Astrocyte (in vitro differentiated cells and primary cell): ENCODE results near the gene NCBP3. TPM values are rescaled to one million over a fixed set of nuclear protein-coding genes. Genes with fewer than 3 reads are reported as not detected.

Experiments
- DNase-seq: peaks from one replicate; pipeline ENCODE4 v3.0.0-alpha.2; 2010; ENCODE audit warnings: low read depth
- FAIRE-seq: peaks from 2 replicates; lab custom pipeline; 2011; peaks lifted over from hg19 to GRCh38; lab: Jason Lieb, UNC
- H2AFZ ChIP-seq: 2 replicates; pipeline ENCODE4 v1.6.0; 2012; ENCODE audit warnings: low read depth, low read length, inconsistent platforms
- H3K27ac ChIP-seq: 2 replicates; pipeline ENCODE4 v1.5.1; 2011; ENCODE audit warnings: low read depth, low read length, inconsistent platforms
- H3K27me3 ChIP-seq: 2 replicates; pipeline ENCODE4 v1.6.0; 2011; ENCODE audit warnings: low read length, inconsistent platforms; ENCODE audit not compliant: insufficient read depth
- H3K36me3 ChIP-seq: 2 replicates; pipeline ENCODE4 v1.5.1; 2011; ENCODE audit warnings: low read length, inconsistent platforms; ENCODE audit not compliant: insufficient read depth
- H3K4me1 ChIP-seq: 2 replicates; pipeline ENCODE4 v1.5.1; 2011; ENCODE audit warnings: low read length, inconsistent platforms; ENCODE audit not compliant: insufficient read depth
- H3K4me2 ChIP-seq: 2 replicates; pipeline ENCODE4 v1.6.0; 2012; ENCODE audit warnings: low read length, inconsistent platforms
- H3K4me3 ChIP-seq: 2 replicates; pipeline ENCODE4 v1.5.1; 2011; ENCODE audit warnings: low read depth, mild to moderate bottlenecking, low read length, inconsistent platforms; ENCODE audit not compliant: insufficient read depth
- H3K79me2 ChIP-seq: 2 replicates; pipeline ENCODE4 v1.6.0; 2012; ENCODE audit warnings: mild to moderate bottlenecking, low read length, inconsistent platforms; ENCODE audit not compliant: insufficient read depth
- H3K9ac ChIP-seq: 2 replicates; pipeline ENCODE4 v1.6.0; 2012; ENCODE audit warnings: mild to moderate bottlenecking, low read length, inconsistent platforms
- H3K9me3 ChIP-seq: 2 replicates; pipeline ENCODE4 v1.5.1; 2012; ENCODE audit warnings: low read depth, mild to moderate bottlenecking, low read length, inconsistent platforms; ENCODE audit not compliant: insufficient read depth
- H4K20me1 ChIP-seq: 2 replicates; pipeline ENCODE4 v1.6.0; 2012; ENCODE audit warnings: low read length, inconsistent platforms; ENCODE audit not compliant: insufficient read depth
- H3K27ac Mint-ChIP-seq: one replicate; pipeline ENCODE4 v1.8.0; 2021; ENCODE audit warnings: mild to moderate bottlenecking, mixed read lengths; ENCODE audit not compliant: unreplicated experiment
- H3K27me3 Mint-ChIP-seq: one replicate; pipeline ENCODE4 v1.8.0; 2021; ENCODE audit warnings: low read depth, mixed read lengths; ENCODE audit not compliant: unreplicated experiment
- H3K36me3 Mint-ChIP-seq: one replicate; pipeline ENCODE4 v1.8.0; 2021; ENCODE audit warnings: low read depth, mixed read lengths; ENCODE audit not compliant: unreplicated experiment
- H3K4me1 Mint-ChIP-seq: one replicate; pipeline ENCODE4 v1.8.0; 2021; ENCODE audit warnings: low read depth, mixed read lengths; ENCODE audit not compliant: unreplicated experiment
- H3K4me3 Mint-ChIP-seq: one replicate; pipeline ENCODE4 v1.8.0; 2021; ENCODE audit warnings: mild to moderate bottlenecking, moderate library complexity, mixed read lengths; ENCODE audit not compliant: unreplicated experiment
- H3K9me3 Mint-ChIP-seq: one replicate; pipeline ENCODE4 v1.8.0; 2021; ENCODE audit warnings: mild to moderate bottlenecking, mixed read lengths; ENCODE audit not compliant: unreplicated experiment
- EZH2 ChIP-seq: IDR thresholded peaks from 2 replicates; pipeline ENCODE4 v1.6.1; 2012; ENCODE audit warnings: mild to moderate bottlenecking, low read length, inconsistent platforms; ENCODE audit not compliant: insufficient read depth
- total RNA-seq: library from RNA; stranded (reverse); gene quantifications from 2 replicates; pipeline ENCODE4 v1.2.1, GENCODE V29; 2021
- TF ChIP-seq, protein P1 (sequence below): IDR thresholded peaks from 2 replicates; pipeline ENCODE4 v1.5.1; 2011; ENCODE audit warnings: low read depth, mild to moderate bottlenecking, inconsistent platforms, low read length, moderate library complexity; ENCODE audit not compliant: insufficient read depth

The NCBP3 gene
- total RNA-seq, 1 donor from 2014 or later, result 46.7 TPM

DNA sequence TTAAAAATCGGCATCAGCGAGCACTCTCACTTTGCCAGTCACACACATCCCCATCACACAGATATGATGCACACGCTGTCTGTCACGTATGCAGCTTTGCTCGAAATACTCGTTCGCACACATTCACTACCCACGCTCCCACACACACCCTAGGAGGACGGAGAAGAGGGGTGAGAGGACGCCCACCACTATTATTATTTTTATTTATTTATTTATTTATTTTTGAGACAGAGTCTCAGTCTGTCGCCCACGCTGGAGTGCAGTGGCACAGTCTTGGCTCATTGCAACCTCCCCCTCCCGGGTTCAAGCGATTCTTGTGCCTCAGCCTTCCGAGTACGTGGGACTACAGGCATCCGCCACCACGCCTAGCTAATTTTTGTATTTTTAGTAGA lies 92.0 kb downstream of the NCBP3 start:
- Mint-ChIP-seq H3K27me3 (peaks cover 22% of the 10 kb centered on the region), H3K9me3 (peaks cover under 1% of the 10 kb centered on the region), H3K27ac (no peak overlapping the region), H3K36me3 (peaks cover under 1% of the 10 kb centered on the region), H3K4me3 (no peak overlapping the region), H3K4me1 (no peaks in the 10 kb centered on the region)
- no peak overlapping the region for H3K4me3 ChIP-seq
- H4K20me1 ChIP-seq, result no peaks in the 10 kb centered on the region
- TF ChIP-seq, protein P1, sequence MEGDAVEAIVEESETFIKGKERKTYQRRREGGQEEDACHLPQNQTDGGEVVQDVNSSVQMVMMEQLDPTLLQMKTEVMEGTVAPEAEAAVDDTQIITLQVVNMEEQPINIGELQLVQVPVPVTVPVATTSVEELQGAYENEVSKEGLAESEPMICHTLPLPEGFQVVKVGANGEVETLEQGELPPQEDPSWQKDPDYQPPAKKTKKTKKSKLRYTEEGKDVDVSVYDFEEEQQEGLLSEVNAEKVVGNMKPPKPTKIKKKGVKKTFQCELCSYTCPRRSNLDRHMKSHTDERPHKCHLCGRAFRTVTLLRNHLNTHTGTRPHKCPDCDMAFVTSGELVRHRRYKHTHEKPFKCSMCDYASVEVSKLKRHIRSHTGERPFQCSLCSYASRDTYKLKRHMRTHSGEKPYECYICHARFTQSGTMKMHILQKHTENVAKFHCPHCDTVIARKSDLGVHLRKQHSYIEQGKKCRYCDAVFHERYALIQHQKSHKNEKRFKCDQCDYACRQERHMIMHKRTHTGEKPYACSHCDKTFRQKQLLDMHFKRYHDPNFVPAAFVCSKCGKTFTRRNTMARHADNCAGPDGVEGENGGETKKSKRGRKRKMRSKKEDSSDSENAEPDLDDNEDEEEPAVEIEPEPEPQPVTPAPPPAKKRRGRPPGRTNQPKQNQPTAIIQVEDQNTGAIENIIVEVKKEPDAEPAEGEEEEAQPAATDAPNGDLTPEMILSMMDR, result no peak
- no peak for TF ChIP-seq EZH2
- no peaks in the 10 kb centered on the region for H3K36me3 ChIP-seq
- no peak overlapping the region for H3K4me2 ChIP-seq
- no peak overlapping the region for H3K9ac ChIP-seq
- no peak overlapping the region for H2AFZ ChIP-seq
- no peaks in the 10 kb centered on the region for H3K79me2 ChIP-seq
- no peaks in the 10 kb centered on the region for H3K27me3 ChIP-seq
- no peaks in the 10 kb centered on the region for H3K9me3 ChIP-seq
- no peak overlapping the region for H3K27ac ChIP-seq
- FAIRE-seq, result no peak
- no peaks in the 10 kb centered on the region for H3K4me1 ChIP-seq
- no peak for DNase-seq

DNA sequence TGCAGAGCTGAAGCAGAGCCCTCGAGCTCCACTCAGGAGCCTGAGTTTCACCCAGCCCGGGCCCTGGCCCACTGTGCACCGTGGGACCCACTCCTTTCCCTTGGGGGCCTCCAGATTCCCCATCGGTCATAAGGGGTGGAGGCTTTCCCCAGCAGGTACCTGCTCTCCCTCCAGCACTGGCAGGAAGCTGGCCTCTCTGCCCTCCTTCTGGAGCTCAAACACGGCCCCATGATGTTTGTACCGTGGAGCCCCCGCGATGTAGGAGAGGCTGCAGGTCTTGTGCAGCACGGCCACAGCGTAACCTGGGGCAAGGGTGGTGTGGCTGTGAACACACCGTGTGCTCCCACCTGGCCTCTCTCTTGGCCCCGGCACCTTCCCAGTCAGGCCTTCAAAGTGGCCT lies 92.4 kb downstream of the NCBP3 start:
- no peak for DNase-seq
- no peak overlapping the region for H3K4me3 ChIP-seq
- H3K9me3 ChIP-seq, result no peaks in the 10 kb centered on the region
- H3K4me2 ChIP-seq, result no peak overlapping the region
- H3K4me1 ChIP-seq, result no peaks in the 10 kb centered on the region
- H3K4me3 Mint-ChIP-seq, result no peak overlapping the region
- no peaks in the 10 kb centered on the region for H3K36me3 ChIP-seq
- H4K20me1 ChIP-seq, result no peaks in the 10 kb centered on the region
- no peaks in the 10 kb centered on the region for H3K9me3 Mint-ChIP-seq
- H3K79me2 ChIP-seq, result no peaks in the 10 kb centered on the region
- no peak overlapping the region for H3K27ac Mint-ChIP-seq
- no peak overlapping the region for H3K9ac ChIP-seq
- TF ChIP-seq, protein P1, result no peak
- TF ChIP-seq EZH2, result no peak
- no peaks in the 10 kb centered on the region for H3K36me3 Mint-ChIP-seq
- no peak overlapping the region for H3K27ac ChIP-seq
- H3K4me1 Mint-ChIP-seq, result no peaks in the 10 kb centered on the region
- FAIRE-seq, result no peak
- no peaks in the 10 kb centered on the region for H3K27me3 ChIP-seq
- H3K27me3 Mint-ChIP-seq, result peaks cover 22% of the 10 kb centered on the region
- no peak overlapping the region for H2AFZ ChIP-seq

Other genes with a start within 250 kb of the NCBP3 start
- gene TRPV1, start 236.8 kb downstream of the NCBP3 start, total RNA-seq, result 4.3 and 5.2 TPM in 2 replicates
- 6.8 and 7.8 TPM in 2 replicates for gene SHPK, start 210.0 kb downstream of the NCBP3 start, total RNA-seq
- gene CTNS, start 209.5 kb downstream of the NCBP3 start, total RNA-seq, result 5.8 and 6.5 TPM in 2 replicates
- 193 and 194 TPM in 2 replicates for gene TAX1BP3, start 177.7 kb downstream of the NCBP3 start, total RNA-seq
- gene EMC6, start 177.4 kb downstream of the NCBP3 start, total RNA-seq, result 49.7 and 52.2 TPM in 2 replicates
- gene P2RX5, start 150.1 kb downstream of the NCBP3 start, total RNA-seq, result 2.4 TPM in 2 replicates
- 1.7 and 2.4 TPM in 2 replicates for gene HASPIN, start 122.3 kb downstream of the NCBP3 start, total RNA-seq
- gene ITGAE, start 45.1 kb downstream of the NCBP3 start, total RNA-seq, result 23.3 and 30.9 TPM in 2 replicates
- 3.8 and 5.1 TPM in 2 replicates for gene CAMKK1, start 46.8 kb upstream of the NCBP3 start, total RNA-seq
- gene P2RX1, start 70.2 kb upstream of the NCBP3 start, total RNA-seq, result not detected in 2 replicates
- 1.5 and 1.8 TPM in 2 replicates for gene ATP2A3, start 118.2 kb upstream of the NCBP3 start, total RNA-seq